ENCODE results near the gene FRYL.

Gene FRYL

GRCh38 chr4:48483777-48484493 lies 296.1 kb downstream of the FRYL start:
- Histone ChIP-seq H3K9me3 (ENCODE audit: insufficient read depth, low read depth, low read length) (no peaks in the 10 kb centered on the region), H3K36me3 (ENCODE audit: insufficient read depth, low read depth, low read length) (no peaks in the 10 kb centered on the region), H3K4me1 (ENCODE audit: insufficient read depth, low read length) (peaks cover 6% of the 10 kb centered on the region; the same call in 1 of the 2 replicates), H3K4me3 (ENCODE audit: low read length) (peak overlapping the region; percentile 55; the same call in 1 of the 2 replicates), H3K27me3 (ENCODE audit: insufficient read depth, low read length) (peaks cover 78% of the 10 kb centered on the region), H3K27ac (ENCODE audit: low read length) (no peak overlapping the region), H3K9ac (ENCODE audit: low read depth, low read length) (no peak overlapping the region)

- no peak within 1 kb of the TSS for H3K9ac ChIP-seq (ENCODE audit: low read depth, low read length)
- H3K4me3 ChIP-seq (ENCODE audit: low read length), result peak within 1 kb of the TSS; percentile 55
- no peak within 1 kb of the TSS for H3K27ac ChIP-seq (ENCODE audit: low read length)
- no peaks in the 10 kb centered on the region for H3K9me3 ChIP-seq (ENCODE audit: insufficient read depth, low read depth, low read length)
- H3K36me3 ChIP-seq (ENCODE audit: insufficient read depth, low read depth, low read length), result no peaks in the 10 kb centered on the region
- peaks cover 6% of the 10 kb centered on the region; the same call in 1 of the 2 replicates for H3K4me1 ChIP-seq (ENCODE audit: insufficient read depth, low read length)
- peaks cover 71% of the 10 kb centered on the region for H3K27me3 ChIP-seq (ENCODE audit: insufficient read depth, low read length)
Observed at GRCh38 chr4:48483006-48483776, 296.9 kb downstream of the FRYL start, which contains the start of gene SLC10A4. SLC10A4 (plus strand) TSS chr4:48483343; CDS start chr4:48483562, 219 bp downstream.

- peaks cover 57% of the 10 kb centered on the region for H3K27me3 ChIP-seq (ENCODE audit: insufficient read depth, low read length)
- H3K4me1 ChIP-seq (ENCODE audit: insufficient read depth, low read length), result no peaks in the 10 kb centered on the region; the same call in 1 of the 2 replicates
- no peaks in the 10 kb centered on the region for H3K36me3 ChIP-seq (ENCODE audit: insufficient read depth, low read depth, low read length)
- no peaks in the 10 kb centered on the region for H3K9me3 ChIP-seq (ENCODE audit: insufficient read depth, low read depth, low read length)
- H3K27ac ChIP-seq (ENCODE audit: low read length), result no peak overlapping the region
- H3K4me3 ChIP-seq (ENCODE audit: low read length), result no peak overlapping the region
- no peak overlapping the region for H3K9ac ChIP-seq (ENCODE audit: low read depth, low read length)
Observed at GRCh38 chr4:48481581-48481980, 298.5 kb downstream of the FRYL start.

- Histone ChIP-seq H3K4me1 (ENCODE audit: insufficient read depth, low read length) (no peaks in the 10 kb centered on the region; the same call in 1 of the 2 replicates), H3K9me3 (ENCODE audit: insufficient read depth, low read depth, low read length) (no peaks in the 10 kb centered on the region), H3K9ac (ENCODE audit: low read depth, low read length) (no peak overlapping the region), H3K27ac (ENCODE audit: low read length) (no peak overlapping the region), H3K27me3 (ENCODE audit: insufficient read depth, low read length) (peaks cover 27% of the 10 kb centered on the region), H3K4me3 (ENCODE audit: low read length) (no peak overlapping the region), H3K36me3 (ENCODE audit: insufficient read depth, low read depth, low read length) (no peaks in the 10 kb centered on the region)
Observed at GRCh38 chr4:48478273-48478672, 301.8 kb downstream of the FRYL start.

- Histone ChIP-seq H3K36me3 (ENCODE audit: insufficient read depth, low read depth, low read length) (no peaks in the 10 kb centered on the region), H3K4me1 (ENCODE audit: insufficient read depth, low read length) (no peaks in the 10 kb centered on the region), H3K27me3 (ENCODE audit: insufficient read depth, low read length) (peaks cover 3% of the 10 kb centered on the region; the same call in 1 of the 2 replicates), H3K4me3 (ENCODE audit: low read length) (no peak overlapping the region), H3K27ac (ENCODE audit: low read length) (no peak overlapping the region), H3K9me3 (ENCODE audit: insufficient read depth, low read depth, low read length) (no peaks in the 10 kb centered on the region; the same call in 1 of the 2 replicates), H3K9ac (ENCODE audit: low read depth, low read length) (no peak overlapping the region)
Observed at GRCh38 chr4:48475770-48476169, 304.3 kb downstream of the FRYL start.

- Histone ChIP-seq H3K4me3 (ENCODE audit: low read length) (no peak overlapping the region), H3K9ac (ENCODE audit: low read depth, low read length) (no peak overlapping the region), H3K27ac (ENCODE audit: low read length) (no peak overlapping the region), H3K4me1 (ENCODE audit: insufficient read depth, low read length) (no peaks in the 10 kb centered on the region), H3K9me3 (ENCODE audit: insufficient read depth, low read depth, low read length) (no peaks in the 10 kb centered on the region; the same call in 1 of the 2 replicates), H3K27me3 (ENCODE audit: insufficient read depth, low read length) (no peaks in the 10 kb centered on the region), H3K36me3 (ENCODE audit: insufficient read depth, low read depth, low read length) (no peaks in the 10 kb centered on the region)
Observed at GRCh38 chr4:48472794-48473193, 307.3 kb downstream of the FRYL start.

GRCh38 chr4:48470570-48470969 lies 309.5 kb downstream of the FRYL start:
- H3K4me3 ChIP-seq (ENCODE audit: low read length), result no peak overlapping the region
- H3K27me3 ChIP-seq (ENCODE audit: insufficient read depth, low read length), result no peaks in the 10 kb centered on the region
- no peaks in the 10 kb centered on the region; the same call in 1 of the 2 replicates for H3K9me3 ChIP-seq (ENCODE audit: insufficient read depth, low read depth, low read length)
- H3K27ac ChIP-seq (ENCODE audit: low read length), result no peak overlapping the region
- H3K9ac ChIP-seq (ENCODE audit: low read depth, low read length), result no peak overlapping the region
- no peaks in the 10 kb centered on the region for H3K4me1 ChIP-seq (ENCODE audit: insufficient read depth, low read length)
- H3K36me3 ChIP-seq (ENCODE audit: insufficient read depth, low read depth, low read length), result no peaks in the 10 kb centered on the region

GRCh38 chr4:48470137-48470536 lies 309.9 kb downstream of the FRYL start:
- Histone ChIP-seq H3K36me3 (ENCODE audit: insufficient read depth, low read depth, low read length) (no peaks in the 10 kb centered on the region), H3K27ac (ENCODE audit: low read length) (no peak overlapping the region), H3K4me3 (ENCODE audit: low read length) (no peak overlapping the region), H3K27me3 (ENCODE audit: insufficient read depth, low read length) (no peaks in the 10 kb centered on the region), H3K9ac (ENCODE audit: low read depth, low read length) (no peak overlapping the region), H3K9me3 (ENCODE audit: insufficient read depth, low read depth, low read length) (no peaks in the 10 kb centered on the region; the same call in 1 of the 2 replicates), H3K4me1 (ENCODE audit: insufficient read depth, low read length) (no peaks in the 10 kb centered on the region)

GRCh38 chr4:48467891-48468290 lies 312.2 kb downstream of the FRYL start:
- H3K4me3 ChIP-seq (ENCODE audit: low read length), result no peak overlapping the region
- H3K9me3 ChIP-seq (ENCODE audit: insufficient read depth, low read depth, low read length), result no peaks in the 10 kb centered on the region
- H3K9ac ChIP-seq (ENCODE audit: low read depth, low read length), result no peak overlapping the region
- H3K27me3 ChIP-seq (ENCODE audit: insufficient read depth, low read length), result no peaks in the 10 kb centered on the region
- no peak overlapping the region for H3K27ac ChIP-seq (ENCODE audit: low read length)
- no peaks in the 10 kb centered on the region for H3K4me1 ChIP-seq (ENCODE audit: insufficient read depth, low read length)
- H3K36me3 ChIP-seq (ENCODE audit: insufficient read depth, low read depth, low read length), result no peaks in the 10 kb centered on the region

- Histone ChIP-seq H3K4me1 (ENCODE audit: insufficient read depth, low read length) (no peaks in the 10 kb centered on the region), H3K27me3 (ENCODE audit: insufficient read depth, low read length) (no peaks in the 10 kb centered on the region), H3K27ac (ENCODE audit: low read length) (no peak overlapping the region), H3K36me3 (ENCODE audit: insufficient read depth, low read depth, low read length) (no peaks in the 10 kb centered on the region), H3K9me3 (ENCODE audit: insufficient read depth, low read depth, low read length) (no peaks in the 10 kb centered on the region), H3K4me3 (ENCODE audit: low read length) (no peak overlapping the region), H3K9ac (ENCODE audit: low read depth, low read length) (no peak overlapping the region)
Observed at GRCh38 chr4:48467442-48467841, 312.6 kb downstream of the FRYL start.

- Histone ChIP-seq H3K9ac (ENCODE audit: low read depth, low read length) (no peak overlapping the region), H3K4me1 (ENCODE audit: insufficient read depth, low read length) (no peaks in the 10 kb centered on the region), H3K27ac (ENCODE audit: low read length) (no peak overlapping the region), H3K9me3 (ENCODE audit: insufficient read depth, low read depth, low read length) (no peaks in the 10 kb centered on the region), H3K27me3 (ENCODE audit: insufficient read depth, low read length) (no peaks in the 10 kb centered on the region), H3K4me3 (ENCODE audit: low read length) (no peak overlapping the region), H3K36me3 (ENCODE audit: insufficient read depth, low read depth, low read length) (no peaks in the 10 kb centered on the region)
Observed at GRCh38 chr4:48462363-48462762, 317.7 kb downstream of the FRYL start.

GRCh38 chr4:48461000-48461399 lies 319.1 kb downstream of the FRYL start:
- no peak overlapping the region for H3K27ac ChIP-seq (ENCODE audit: low read length)
- H3K9ac ChIP-seq (ENCODE audit: low read depth, low read length), result no peak overlapping the region
- H3K27me3 ChIP-seq (ENCODE audit: insufficient read depth, low read length), result no peaks in the 10 kb centered on the region
- no peaks in the 10 kb centered on the region for H3K9me3 ChIP-seq (ENCODE audit: insufficient read depth, low read depth, low read length)
- no peaks in the 10 kb centered on the region for H3K36me3 ChIP-seq (ENCODE audit: insufficient read depth, low read depth, low read length)
- H3K4me3 ChIP-seq (ENCODE audit: low read length), result no peak overlapping the region
- no peaks in the 10 kb centered on the region for H3K4me1 ChIP-seq (ENCODE audit: insufficient read depth, low read length)

Measured in iPS-20b (cell line).